ENCODE measurements around the gene KMT5C.

The KMT5C gene

GRCh38 chr19:55366790-55367189, 27.1 kb downstream of the KMT5C start:
- H3K4me3 ChIP-seq (ENCODE audit: control insufficient read depth, low read depth, low read length) = no peak overlapping the region
- no peak for TF ChIP-seq CTCF (conservative IDR thresholded peaks at IDR 0.05; ENCODE audit: control insufficient read depth, insufficient read depth, low read depth, low read length)
- DNase-seq (ENCODE audit: low read depth) = no peak

GRCh38 chr19:55368106-55368505, 28.4 kb downstream of the KMT5C start:
- H3K4me3 ChIP-seq (ENCODE audit: control insufficient read depth, low read depth, low read length) = no peak overlapping the region
- DNase-seq (ENCODE audit: low read depth) = no peak
- no peak for TF ChIP-seq CTCF (conservative IDR thresholded peaks at IDR 0.05; ENCODE audit: control insufficient read depth, insufficient read depth, low read depth, low read length)

GRCh38 chr19:55368701-55369563, 29.3 kb downstream of the KMT5C start:
- peak overlapping the region; percentile 35 for H3K4me3 ChIP-seq (ENCODE audit: control insufficient read depth, low read depth, low read length)
- DNase-seq (ENCODE audit: low read depth) = peak; percentile 33
- no peak for TF ChIP-seq CTCF (conservative IDR thresholded peaks at IDR 0.05; ENCODE audit: control insufficient read depth, insufficient read depth, low read depth, low read length)

GRCh38 chr19:55369653-55370304, 30.1 kb downstream of the KMT5C start:
- peak; percentile 62 for DNase-seq (ENCODE audit: low read depth)
- peak overlapping the region; percentile 59 for H3K4me3 ChIP-seq (ENCODE audit: control insufficient read depth, low read depth, low read length)
- TF ChIP-seq CTCF (conservative IDR thresholded peaks at IDR 0.05; ENCODE audit: control insufficient read depth, insufficient read depth, low read depth, low read length) = no peak

- H3K4me3 ChIP-seq (ENCODE audit: control insufficient read depth, low read depth, low read length) = peak within 1 kb of the TSS; percentile 59
- DNase-seq (ENCODE audit: low read depth) = peak; percentile 51
Measured at GRCh38 chr19:55370305-55370988, 30.8 kb downstream of the KMT5C start, which contains the start of gene IL11. Gene IL11 (minus strand): TSS chr19:55370463. CDS start chr19:55370310, 153 bp downstream.

More at GRCh38 chr19:55370305-55370988, 30.8 kb downstream of the KMT5C start, which contains the start of gene IL11:
- TF ChIP-seq CTCF (conservative IDR thresholded peaks at IDR 0.05; ENCODE audit: control insufficient read depth, insufficient read depth, low read depth, low read length) = no peak

Data from fibroblast of mammary gland (primary cell).